Measurements from ENCODE around the gene NDUFV3. TPM values are rescaled to one million over a fixed set of nuclear protein-coding genes. Genes with fewer than 3 reads are reported as not detected.

The NDUFV3 gene
- total and polyA plus RNA-seq, 2 of the 13 experiments (the other 11 are each of a cell fraction or from before 2014, with no cell fraction given) = 14.2 to 29.6 TPM

DNA sequence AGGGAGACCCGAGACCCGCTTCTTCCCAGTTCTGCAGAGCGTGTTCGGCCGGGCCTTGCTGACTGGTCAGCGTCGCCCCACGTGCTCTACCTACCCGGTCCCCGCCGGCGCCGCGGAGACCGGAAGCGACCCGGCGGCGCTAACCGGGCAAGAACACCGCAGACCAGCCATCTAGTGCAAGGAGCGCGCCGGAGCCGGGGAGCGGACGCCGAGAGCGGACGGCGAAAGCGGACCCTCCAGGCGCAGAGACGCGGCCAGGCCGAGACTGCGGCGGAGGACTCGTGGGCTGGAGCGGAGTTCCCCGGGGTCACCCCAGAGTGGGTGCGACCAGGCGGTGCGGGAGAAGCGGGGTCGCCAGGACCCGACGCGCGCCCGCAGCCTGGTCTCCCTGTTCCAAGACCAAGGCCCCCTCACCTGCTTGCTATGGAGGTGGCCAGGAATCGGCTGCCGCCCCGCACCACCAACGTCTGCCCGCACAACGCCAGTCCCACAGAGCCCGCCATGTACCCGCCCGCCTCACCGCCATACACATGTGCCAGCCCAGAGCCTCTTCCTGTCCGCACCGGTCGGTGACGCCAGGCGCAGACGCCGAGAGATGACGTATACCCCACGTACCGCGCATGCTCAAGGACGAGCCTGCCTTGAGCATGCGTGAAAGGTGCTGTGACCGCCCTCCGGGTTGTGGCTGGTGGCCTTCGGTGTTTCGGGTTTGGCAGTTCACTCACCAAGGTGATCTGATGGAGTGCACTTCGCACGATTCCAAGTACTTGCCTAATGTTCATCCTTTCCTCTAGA is 13.9 kb upstream of the NDUFV3 start, which contains the start of gene WDR4 (continued):
- TF ChIP-seq, protein P1, sequence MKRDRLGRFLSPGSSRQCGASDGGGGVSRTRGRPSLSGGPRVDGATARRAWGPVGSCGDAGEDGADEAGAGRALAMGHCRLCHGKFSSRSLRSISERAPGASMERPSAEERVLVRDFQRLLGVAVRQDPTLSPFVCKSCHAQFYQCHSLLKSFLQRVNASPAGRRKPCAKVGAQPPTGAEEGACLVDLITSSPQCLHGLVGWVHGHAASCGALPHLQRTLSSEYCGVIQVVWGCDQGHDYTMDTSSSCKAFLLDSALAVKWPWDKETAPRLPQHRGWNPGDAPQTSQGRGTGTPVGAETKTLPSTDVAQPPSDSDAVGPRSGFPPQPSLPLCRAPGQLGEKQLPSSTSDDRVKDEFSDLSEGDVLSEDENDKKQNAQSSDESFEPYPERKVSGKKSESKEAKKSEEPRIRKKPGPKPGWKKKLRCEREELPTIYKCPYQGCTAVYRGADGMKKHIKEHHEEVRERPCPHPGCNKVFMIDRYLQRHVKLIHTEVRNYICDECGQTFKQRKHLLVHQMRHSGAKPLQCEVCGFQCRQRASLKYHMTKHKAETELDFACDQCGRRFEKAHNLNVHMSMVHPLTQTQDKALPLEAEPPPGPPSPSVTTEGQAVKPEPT (CRISPR knock-in tag; IDR thresholded peaks at IDR 0.05; ENCODE audit: low read depth) = no peak
- TF ChIP-seq ZNF724P (CRISPR knock-in tag; IDR thresholded peaks at IDR 0.05; ENCODE audit: borderline replicate concordance) (no peak; the same call in 1 of the 2 replicates), FOXM1 (CRISPR knock-in tag; IDR thresholded peaks at IDR 0.05) (no peak), ZC3H4 (CRISPR knock-in tag; IDR thresholded peaks at IDR 0.05; ENCODE audit: borderline replicate concordance) (no peak), PRMT3 (CRISPR knock-in tag; IDR thresholded peaks at IDR 0.05; ENCODE audit: borderline replicate concordance, low read depth) (no peak), YEATS4 (CRISPR knock-in tag; IDR thresholded peaks at IDR 0.05; ENCODE audit: borderline replicate concordance) (peak; percentile 88), ZSCAN31 (CRISPR knock-in tag; IDR thresholded peaks at IDR 0.05; ENCODE audit: low read depth) (0 out of 2 replicates have a peak, but pooled peaks have one; percentile 72), REXO4 (CRISPR knock-in tag; IDR thresholded peaks at IDR 0.05; ENCODE audit: borderline replicate concordance) (0 out of 2 replicates have a peak, but pooled peaks have one; percentile 23)
- TF ChIP-seq, protein P2, sequence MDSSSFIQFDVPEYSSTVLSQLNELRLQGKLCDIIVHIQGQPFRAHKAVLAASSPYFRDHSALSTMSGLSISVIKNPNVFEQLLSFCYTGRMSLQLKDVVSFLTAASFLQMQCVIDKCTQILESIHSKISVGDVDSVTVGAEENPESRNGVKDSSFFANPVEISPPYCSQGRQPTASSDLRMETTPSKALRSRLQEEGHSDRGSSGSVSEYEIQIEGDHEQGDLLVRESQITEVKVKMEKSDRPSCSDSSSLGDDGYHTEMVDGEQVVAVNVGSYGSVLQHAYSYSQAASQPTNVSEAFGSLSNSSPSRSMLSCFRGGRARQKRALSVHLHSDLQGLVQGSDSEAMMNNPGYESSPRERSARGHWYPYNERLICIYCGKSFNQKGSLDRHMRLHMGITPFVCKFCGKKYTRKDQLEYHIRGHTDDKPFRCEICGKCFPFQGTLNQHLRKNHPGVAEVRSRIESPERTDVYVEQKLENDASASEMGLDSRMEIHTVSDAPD (CRISPR knock-in tag; IDR thresholded peaks at IDR 0.05) = no peak
- TF ChIP-seq, protein P3, sequence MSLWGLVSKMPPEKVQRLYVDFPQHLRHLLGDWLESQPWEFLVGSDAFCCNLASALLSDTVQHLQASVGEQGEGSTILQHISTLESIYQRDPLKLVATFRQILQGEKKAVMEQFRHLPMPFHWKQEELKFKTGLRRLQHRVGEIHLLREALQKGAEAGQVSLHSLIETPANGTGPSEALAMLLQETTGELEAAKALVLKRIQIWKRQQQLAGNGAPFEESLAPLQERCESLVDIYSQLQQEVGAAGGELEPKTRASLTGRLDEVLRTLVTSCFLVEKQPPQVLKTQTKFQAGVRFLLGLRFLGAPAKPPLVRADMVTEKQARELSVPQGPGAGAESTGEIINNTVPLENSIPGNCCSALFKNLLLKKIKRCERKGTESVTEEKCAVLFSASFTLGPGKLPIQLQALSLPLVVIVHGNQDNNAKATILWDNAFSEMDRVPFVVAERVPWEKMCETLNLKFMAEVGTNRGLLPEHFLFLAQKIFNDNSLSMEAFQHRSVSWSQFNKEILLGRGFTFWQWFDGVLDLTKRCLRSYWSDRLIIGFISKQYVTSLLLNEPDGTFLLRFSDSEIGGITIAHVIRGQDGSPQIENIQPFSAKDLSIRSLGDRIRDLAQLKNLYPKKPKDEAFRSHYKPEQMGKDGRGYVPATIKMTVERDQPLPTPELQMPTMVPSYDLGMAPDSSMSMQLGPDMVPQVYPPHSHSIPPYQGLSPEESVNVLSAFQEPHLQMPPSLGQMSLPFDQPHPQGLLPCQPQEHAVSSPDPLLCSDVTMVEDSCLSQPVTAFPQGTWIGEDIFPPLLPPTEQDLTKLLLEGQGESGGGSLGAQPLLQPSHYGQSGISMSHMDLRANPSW (CRISPR knock-in tag; IDR thresholded peaks at IDR 0.05; ENCODE audit: borderline replicate concordance) = peak; percentile 23; the same call in 1 of the 2 replicates
- TF ChIP-seq, protein P4, sequence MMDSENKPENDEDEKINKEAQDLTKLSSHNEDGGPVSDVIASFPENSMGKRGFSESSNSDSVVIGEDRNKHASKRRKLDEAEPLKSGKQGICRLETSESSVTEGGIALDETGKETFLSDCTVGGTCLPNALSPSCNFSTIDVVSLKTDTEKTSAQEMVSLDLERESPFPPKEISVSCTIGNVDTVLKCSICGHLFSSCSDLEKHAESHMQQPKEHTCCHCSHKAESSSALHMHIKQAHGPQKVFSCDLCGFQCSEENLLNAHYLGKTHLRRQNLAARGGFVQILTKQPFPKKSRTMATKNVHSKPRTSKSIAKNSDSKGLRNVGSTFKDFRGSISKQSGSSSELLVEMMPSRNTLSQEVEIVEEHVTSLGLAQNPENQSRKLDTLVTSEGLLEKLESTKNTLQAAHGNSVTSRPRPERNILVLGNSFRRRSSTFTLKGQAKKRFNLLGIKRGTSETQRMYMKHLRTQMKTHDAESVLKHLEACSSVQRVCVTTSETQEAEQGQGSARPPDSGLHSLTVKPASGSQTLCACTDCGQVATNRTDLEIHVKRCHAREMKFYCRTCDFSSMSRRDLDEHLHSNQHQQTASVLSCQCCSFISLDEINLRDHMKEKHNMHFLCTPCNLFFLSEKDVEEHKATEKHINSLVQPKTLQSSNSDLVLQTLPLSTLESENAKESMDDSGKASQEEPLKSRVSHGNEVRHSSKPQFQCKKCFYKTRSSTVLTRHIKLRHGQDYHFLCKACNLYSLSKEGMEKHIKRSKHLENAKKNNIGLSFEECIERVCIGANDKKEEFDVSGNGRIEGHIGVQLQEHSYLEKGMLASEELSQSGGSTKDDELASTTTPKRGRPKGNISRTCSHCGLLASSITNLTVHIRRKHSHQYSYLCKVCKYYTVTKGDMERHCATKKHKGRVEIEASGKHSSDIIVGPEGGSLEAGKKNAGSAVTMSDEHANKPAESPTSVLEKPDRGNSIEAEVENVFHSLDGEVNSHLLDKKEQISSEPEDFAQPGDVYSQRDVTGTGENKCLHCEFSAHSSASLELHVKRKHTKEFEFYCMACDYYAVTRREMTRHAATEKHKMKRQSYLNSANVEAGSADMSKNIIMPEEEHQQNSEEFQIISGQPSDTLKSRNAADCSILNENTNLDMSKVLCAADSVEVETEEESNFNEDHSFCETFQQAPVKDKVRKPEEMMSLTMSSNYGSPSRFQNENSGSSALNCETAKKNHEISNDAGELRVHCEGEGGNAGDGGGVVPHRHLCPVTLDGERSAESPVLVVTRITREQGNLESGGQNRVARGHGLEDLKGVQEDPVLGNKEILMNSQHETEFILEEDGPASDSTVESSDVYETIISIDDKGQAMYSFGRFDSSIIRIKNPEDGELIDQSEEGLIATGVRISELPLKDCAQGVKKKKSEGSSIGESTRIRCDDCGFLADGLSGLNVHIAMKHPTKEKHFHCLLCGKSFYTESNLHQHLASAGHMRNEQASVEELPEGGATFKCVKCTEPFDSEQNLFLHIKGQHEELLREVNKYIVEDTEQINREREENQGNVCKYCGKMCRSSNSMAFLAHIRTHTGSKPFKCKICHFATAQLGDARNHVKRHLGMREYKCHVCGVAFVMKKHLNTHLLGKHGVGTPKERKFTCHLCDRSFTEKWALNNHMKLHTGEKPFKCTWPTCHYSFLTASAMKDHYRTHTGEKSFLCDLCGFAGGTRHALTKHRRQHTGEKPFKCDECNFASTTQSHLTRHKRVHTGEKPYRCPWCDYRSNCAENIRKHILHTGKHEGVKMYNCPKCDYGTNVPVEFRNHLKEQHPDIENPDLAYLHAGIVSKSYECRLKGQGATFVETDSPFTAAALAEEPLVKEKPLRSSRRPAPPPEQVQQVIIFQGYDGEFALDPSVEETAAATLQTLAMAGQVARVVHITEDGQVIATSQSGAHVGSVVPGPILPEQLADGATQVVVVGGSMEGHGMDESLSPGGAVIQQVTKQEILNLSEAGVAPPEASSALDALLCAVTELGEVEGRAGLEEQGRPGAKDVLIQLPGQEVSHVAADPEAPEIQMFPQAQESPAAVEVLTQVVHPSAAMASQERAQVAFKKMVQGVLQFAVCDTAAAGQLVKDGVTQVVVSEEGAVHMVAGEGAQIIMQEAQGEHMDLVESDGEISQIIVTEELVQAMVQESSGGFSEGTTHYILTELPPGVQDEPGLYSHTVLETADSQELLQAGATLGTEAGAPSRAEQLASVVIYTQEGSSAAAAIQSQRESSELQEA (CRISPR knock-in tag; IDR thresholded peaks at IDR 0.05; ENCODE audit: not compliant biosample characterization) = peak; percentile 85
